ENCODE results near the gene OTX1.
"Not testable (repeated sequence)": the region's sequence is repeated elsewhere in the genome, so short reads cannot be mapped to it uniquely, and the experiment has no call there.

OTX1 gene

DNA sequence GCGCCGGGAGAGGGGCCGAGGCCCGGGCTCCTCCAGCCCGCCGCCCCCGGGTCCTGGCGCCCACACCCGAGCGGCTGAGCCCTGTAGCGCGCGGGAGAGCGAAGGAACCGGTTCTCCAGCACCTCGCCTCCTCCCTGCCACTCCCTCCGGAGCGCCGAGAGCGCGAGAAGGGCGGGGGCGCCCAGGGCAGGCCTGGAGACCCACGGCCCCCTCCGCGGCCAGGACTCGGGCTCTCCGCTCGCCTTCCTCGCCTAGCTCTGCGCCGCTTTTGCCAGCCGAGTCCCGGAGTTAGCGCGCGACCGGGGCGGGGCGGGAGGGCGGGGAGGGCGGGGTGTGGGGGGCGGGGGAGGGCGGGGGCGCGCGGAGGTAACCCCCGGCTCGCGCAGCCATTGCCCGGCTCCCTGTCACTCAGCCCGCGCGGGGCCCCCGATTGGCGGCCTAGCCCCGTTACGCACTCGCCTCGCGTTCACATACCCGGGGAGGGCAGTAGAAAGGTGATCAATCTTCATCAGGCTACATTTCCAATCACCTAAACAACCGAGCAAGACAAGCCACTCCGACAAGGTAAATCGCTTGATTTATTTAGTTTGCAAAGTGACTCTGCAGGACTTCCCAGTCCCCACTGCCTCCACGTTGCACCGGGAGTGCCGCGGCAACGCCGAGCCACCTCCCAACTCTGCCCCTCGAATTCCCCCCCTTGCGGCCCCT lies at the start of gene OTX1:
Gene OTX1 (plus strand): TSS at position 497 of the 708 bp plus-strand sequence. CDS start 2,161 bp downstream, outside the sequence.
- no peak for DNase-seq (ENCODE audit: extremely low read depth in 1 of 2, low read depth in 1 of 2)

GRCh38 chr2:63001576-63001975 lies 49.1 kb upstream of the OTX1 start:
- no peak for DNase-seq (ENCODE audit: extremely low read depth in 1 of 2, low read depth in 1 of 2)

- no peak for DNase-seq (ENCODE audit: extremely low read depth in 1 of 2, low read depth in 1 of 2)
Observed at GRCh38 chr2:63003351-63003750, 47.3 kb upstream of the OTX1 start.

DNA sequence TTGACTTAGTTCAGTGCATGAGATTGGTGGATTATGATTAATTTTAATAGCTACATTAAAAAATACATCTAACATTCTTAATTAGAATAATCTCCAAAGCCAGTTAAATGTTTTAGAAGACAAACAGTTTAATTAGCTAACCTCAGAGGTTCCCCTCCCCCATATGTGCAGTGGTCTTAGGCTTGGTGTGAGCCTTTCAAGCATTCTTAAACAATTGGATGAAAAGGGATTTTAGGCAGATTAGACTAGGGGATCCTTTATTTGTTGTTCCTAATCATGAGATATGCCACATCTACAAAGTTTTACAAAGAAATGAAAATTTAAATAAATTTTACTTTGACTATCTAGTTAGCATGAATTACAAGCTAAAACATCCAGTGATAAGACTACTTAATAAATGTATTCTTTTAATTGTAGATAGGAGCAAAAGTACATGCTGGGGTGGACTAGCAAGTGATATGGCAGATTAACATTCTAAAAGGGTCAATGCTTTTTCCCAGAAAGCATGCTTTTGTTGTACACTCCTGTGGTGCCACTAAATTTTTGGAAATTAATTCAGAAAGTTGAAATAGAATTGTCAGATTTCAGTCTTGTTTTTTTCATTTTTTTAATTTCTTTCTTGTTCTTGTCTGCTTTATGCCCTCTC lies 42.7 kb upstream of the OTX1 start:
- DNase-seq (ENCODE audit: extremely low read depth in 1 of 2, low read depth in 1 of 2) = no peak

DNA sequence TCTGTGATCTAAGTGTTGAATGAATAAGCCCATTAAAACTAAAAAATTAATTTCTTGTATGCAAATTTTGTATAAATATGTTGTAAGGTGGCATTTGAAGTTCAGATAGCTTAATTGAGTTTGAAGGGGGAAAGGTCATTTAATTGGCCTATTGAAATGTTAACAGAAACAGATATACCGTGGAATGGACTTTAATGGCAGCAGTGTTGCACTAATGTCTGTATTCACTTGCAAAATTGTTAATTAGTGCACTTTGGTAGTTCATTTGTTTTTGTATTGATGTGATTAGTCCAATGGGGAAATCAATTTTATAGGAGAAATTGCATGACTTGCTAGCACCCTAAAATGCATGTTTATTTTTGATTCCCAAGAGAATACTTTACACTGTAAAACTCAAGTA lies 41.8 kb upstream of the OTX1 start:
- DNase-seq (ENCODE audit: extremely low read depth in 1 of 2, low read depth in 1 of 2) = no peak

DNA sequence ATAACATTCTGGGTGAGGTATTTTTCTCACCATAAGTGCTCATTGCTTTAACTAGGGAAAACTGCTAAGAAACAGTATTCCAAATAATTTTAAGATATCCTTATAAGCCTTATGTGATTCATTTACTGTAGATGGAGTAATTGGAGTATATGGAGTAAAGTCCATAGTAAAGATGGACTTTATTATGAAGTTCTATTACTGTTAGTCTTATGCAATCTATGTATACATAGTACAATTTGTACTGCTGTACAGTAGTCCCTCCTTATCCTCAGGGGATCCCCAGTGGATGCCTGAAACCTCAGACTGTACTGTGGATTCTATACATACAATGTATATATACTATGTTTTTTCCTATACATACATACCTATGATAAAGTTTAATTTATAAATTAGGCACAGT lies 41.1 kb upstream of the OTX1 start:
- no peak for DNase-seq (ENCODE audit: extremely low read depth in 1 of 2, low read depth in 1 of 2)

DNA sequence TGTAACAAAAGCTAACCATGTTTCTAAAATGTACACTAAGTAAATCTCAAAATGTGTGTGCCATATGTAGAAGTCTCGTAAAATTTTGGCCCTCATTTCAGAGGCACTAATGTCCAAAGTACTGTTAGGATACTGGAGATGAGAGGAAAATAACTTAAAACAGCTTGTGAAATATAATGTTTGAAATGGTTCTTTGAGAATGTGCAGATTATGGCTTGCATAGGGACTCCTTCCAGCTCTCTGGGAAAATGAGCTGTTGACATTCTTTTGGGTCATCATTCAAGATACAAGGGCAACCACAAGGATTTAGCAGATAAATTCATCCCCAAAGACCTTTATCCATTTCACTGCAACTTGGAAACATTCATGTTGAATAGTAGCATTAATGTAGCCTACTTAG lies 38.1 kb upstream of the OTX1 start:
- no peak for DNase-seq (ENCODE audit: extremely low read depth in 1 of 2, low read depth in 1 of 2)

DNA sequence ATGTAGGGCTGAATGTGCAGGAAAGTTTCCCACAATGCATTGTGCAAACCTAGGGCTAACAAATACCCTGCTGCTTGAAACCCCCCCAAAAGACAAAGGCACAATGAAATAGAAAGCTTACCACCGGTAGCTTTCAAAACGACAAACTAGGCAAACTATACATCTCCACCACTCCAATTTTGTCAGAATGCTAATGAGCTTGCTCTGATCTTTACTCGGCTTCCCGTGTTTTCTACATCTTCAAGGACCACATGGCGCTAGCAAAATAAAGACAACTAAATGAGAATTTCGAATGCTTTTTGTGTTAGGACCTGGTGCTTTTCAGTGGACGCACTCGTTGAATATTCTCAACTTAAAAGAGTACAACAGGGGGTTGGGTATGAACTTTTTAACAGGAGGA lies 37.2 kb upstream of the OTX1 start:
- DNase-seq (ENCODE audit: extremely low read depth in 1 of 2, low read depth in 1 of 2) = no peak

DNA sequence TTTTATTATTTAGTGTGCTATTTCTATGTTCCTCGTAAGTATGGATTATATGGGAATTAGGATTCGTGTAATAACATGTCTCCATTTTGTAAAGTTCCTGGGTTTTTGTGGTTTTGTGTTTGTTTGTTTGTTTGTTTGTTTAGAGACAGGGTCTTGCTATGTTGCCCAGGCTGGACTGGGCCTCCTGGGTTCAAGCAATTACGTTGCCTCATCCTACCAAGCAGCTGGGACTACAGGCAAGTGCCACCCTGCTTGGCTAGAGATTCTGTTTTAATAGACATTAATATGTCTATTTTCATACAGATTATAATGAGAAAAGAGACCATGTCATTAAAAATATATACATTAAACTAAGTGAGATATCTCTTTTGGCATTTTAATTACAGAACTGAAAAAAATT lies 35.2 kb upstream of the OTX1 start:
- DNase-seq (ENCODE audit: extremely low read depth in 1 of 2, low read depth in 1 of 2) = no peak

DNA sequence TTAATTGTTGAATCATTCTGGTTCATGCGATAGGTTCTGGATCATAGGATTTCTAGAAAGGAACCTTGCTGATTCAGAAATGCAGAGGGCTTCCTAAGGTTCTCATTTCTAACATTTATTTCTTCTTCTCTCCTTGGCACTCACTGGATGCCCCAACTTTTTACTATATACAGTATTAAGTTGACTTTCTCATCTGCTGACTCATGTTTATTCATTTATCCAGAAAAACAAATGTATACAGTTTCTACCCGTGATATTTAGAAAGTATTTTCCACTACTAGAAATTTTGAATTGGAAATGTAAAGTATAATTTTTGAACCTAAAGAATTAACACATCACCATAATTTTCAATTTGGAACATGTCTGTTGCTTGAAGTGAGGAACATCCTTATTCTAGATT lies 32.2 kb upstream of the OTX1 start:
- no peak for DNase-seq (ENCODE audit: extremely low read depth in 1 of 2, low read depth in 1 of 2)

DNA sequence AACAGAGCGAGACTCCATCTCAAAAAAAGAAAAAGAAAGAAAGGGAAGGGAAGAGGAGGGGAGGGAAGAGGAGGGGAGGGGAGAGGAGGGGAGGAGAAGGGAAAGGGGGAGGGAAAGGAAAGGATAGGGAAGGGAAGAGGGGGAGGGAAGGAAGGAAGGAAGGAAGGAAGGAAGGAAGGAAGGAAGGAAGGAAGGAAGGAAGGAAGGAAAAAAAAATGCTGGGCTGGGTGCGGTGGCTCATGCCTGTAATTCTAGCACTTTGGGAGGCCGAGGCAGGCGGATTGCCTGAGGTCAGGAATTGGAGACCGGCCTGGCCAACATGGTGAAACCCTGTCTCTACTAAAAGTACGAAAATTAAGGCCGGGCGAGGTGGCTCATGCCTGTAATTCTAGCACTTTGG lies 30.9 kb upstream of the OTX1 start:
- not testable (repeated sequence) for DNase-seq (ENCODE audit: extremely low read depth in 1 of 2, low read depth in 1 of 2)

- no peak for DNase-seq (ENCODE audit: extremely low read depth in 1 of 2, low read depth in 1 of 2)
Observed at GRCh38 chr2:63023444-63023843, 27.2 kb upstream of the OTX1 start.

- DNase-seq (ENCODE audit: extremely low read depth in 1 of 2, low read depth in 1 of 2) = no peak
Observed at GRCh38 chr2:63027220-63027619, 23.4 kb upstream of the OTX1 start.

- DNase-seq (ENCODE audit: extremely low read depth in 1 of 2, low read depth in 1 of 2) = no peak
Observed at GRCh38 chr2:63029058-63029457, 21.6 kb upstream of the OTX1 start.

GRCh38 chr2:63034526-63034925 lies 16.1 kb upstream of the OTX1 start:
- no peak for DNase-seq (ENCODE audit: extremely low read depth in 1 of 2, low read depth in 1 of 2)

DNA sequence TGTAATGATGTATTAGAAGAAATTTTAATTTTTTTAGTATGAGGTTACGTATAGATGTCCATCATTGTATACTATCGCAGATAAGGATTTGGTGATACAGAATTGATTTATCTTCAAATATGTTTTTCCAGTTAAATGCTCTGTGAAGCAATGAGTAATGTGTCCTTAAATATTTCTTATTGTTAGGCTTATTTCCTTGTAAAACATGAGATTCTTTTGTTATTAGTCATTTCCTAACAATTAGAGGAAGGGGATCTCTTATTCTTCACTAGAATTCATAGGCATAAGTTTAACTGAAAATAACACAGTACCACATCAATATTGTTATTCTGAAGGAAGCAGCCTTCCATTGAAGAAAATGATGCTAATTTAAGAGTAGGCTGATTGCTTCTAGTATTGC lies 15.5 kb upstream of the OTX1 start:
- no peak for DNase-seq (ENCODE audit: extremely low read depth in 1 of 2, low read depth in 1 of 2)

DNA sequence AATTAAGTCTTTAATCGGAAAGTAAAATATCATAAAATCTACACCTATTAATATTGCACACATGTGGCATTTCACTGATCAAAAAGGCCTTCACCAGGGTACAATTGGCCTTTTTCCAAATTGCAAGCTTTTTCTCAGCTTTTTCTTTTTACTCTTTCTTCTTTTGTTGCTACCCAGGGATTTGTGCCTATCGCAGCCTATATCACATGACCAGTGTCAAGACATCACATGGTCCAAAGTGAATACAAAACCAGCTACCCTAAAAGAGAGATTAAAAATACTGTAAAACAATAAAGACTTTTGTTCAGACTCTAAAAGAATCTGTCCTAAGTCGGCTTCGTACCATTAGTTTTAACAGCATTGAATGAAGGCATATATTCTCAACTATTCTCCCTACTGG lies 15.0 kb upstream of the OTX1 start:
- DNase-seq (ENCODE audit: extremely low read depth in 1 of 2, low read depth in 1 of 2) = no peak

GRCh38 chr2:63038034-63038433 lies 12.6 kb upstream of the OTX1 start:
- DNase-seq (ENCODE audit: extremely low read depth in 1 of 2, low read depth in 1 of 2) = no peak

DNA sequence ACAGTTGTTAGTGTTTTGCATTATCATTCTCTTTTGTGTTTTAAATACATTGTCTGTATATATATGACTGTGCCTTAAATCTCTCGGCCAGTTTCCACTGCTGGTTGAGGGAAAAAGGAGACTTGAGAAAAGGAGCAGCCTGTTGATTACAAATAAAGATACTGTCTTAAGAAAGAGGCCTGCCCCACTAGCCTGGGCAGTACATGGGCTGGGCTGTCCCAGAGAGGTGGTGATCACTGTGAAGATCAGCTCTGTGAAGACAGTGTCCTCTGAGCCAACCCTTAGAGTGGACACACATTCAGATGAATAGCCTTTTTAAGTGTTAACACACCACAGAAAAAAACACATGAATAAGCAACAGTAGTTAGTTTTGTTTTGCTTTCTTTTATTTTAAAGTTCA lies 10.0 kb upstream of the OTX1 start:
- no peak for DNase-seq (ENCODE audit: extremely low read depth in 1 of 2, low read depth in 1 of 2)

DNA sequence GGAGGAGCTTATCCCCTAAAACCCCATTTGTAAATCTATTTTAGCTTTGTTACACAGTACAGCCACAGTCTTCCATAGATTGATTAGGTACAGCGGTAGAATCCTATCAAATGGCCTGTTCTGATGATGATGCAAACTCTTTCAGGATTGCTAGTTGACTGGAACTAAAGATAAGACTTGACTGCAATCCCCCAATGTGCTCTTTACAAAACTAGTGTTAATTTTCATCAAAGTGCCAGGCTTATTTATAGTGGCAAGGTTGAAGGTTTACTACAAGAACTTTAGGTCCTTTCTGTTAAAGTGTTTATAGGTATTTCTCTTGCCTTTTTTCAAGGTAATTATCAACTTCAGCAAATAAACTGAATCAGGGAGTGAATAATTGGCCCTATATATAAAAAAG lies 9.0 kb upstream of the OTX1 start:
- DNase-seq (ENCODE audit: extremely low read depth in 1 of 2, low read depth in 1 of 2) = no peak

GRCh38 chr2:63044362-63045327 lies 6.0 kb upstream of the OTX1 start:
- no peak for DNase-seq (ENCODE audit: extremely low read depth in 1 of 2, low read depth in 1 of 2)

DNA sequence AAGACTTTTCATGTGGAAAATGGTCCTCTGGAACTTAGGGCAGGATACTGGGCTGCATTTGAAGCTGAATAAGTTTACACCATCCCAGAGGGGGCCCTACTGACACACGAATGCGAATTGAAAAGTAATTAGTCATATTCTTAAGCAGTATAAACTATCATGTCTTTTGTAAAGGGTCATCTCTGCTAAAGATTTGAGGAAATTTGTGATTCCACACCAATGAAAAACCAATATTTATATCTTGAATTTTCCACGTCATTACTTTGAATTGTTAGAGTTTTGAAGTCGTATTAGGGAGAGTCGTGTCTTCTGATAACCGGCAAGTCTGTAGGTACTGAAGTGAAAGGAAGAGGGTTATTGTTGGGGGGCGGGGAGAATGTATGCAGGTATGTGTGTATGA lies 4.1 kb upstream of the OTX1 start:
- no peak for DNase-seq (ENCODE audit: extremely low read depth in 1 of 2, low read depth in 1 of 2)

Measured in activated CD8-positive, alpha-beta memory T cell treated with anti-CD3 and anti-CD28 coated beads for 1 hour (primary cell).